ENCODE results near the gene XPNPEP3.

- no peak for TF ChIP-seq CTCF (IDR thresholded peaks at IDR 0.05)
- TF ChIP-seq EP300 (IDR thresholded peaks at IDR 0.05) = no peak
Measured at GRCh38 chr22:40919446-40919845, 62.5 kb downstream of the XPNPEP3 start.

Measured in esophagus muscularis mucosa (tissue), 3 donors.